ENCODE measurements around the gene INHBC.

DNA sequence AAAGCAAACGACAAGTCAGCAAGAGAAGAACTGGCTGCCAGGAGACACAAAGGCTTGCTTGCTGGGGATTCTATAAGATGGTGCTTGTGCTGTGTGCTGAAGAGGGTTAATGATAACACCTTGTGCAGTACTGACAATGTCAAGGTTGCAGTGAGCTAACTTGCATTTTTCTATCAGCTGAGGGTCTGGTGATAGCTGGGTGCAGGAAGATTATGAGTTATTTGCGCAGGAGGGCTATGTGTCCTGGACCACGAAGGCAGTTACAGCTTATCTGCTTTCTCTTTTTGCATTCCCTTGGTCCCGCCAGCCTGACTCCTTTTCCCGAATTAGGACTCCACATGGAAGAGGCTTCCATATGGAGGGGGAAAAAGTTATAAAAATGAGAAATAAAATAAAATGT is 46.2 kb upstream of the INHBC start:
- TF ChIP-seq, protein P1, sequence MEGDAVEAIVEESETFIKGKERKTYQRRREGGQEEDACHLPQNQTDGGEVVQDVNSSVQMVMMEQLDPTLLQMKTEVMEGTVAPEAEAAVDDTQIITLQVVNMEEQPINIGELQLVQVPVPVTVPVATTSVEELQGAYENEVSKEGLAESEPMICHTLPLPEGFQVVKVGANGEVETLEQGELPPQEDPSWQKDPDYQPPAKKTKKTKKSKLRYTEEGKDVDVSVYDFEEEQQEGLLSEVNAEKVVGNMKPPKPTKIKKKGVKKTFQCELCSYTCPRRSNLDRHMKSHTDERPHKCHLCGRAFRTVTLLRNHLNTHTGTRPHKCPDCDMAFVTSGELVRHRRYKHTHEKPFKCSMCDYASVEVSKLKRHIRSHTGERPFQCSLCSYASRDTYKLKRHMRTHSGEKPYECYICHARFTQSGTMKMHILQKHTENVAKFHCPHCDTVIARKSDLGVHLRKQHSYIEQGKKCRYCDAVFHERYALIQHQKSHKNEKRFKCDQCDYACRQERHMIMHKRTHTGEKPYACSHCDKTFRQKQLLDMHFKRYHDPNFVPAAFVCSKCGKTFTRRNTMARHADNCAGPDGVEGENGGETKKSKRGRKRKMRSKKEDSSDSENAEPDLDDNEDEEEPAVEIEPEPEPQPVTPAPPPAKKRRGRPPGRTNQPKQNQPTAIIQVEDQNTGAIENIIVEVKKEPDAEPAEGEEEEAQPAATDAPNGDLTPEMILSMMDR (IDR thresholded peaks at IDR 0.05), result no peak
- TF ChIP-seq TAF1 (IDR thresholded peaks at IDR 0.05; ENCODE audit: borderline replicate concordance, low read depth, low read length), result no peak
- TF ChIP-seq SIN3A (IDR thresholded peaks at IDR 0.05; ENCODE audit: borderline replicate concordance, low read depth, low read length), result no peak
- no peak for TF ChIP-seq TEAD4 (IDR thresholded peaks at IDR 0.05; ENCODE audit: borderline replicate concordance, insufficient read depth)
- TF ChIP-seq MEF2A (IDR thresholded peaks at IDR 0.05; ENCODE audit: borderline replicate concordance, low read depth), result no peak
- no peak for TF ChIP-seq RFX5 (IDR thresholded peaks at IDR 0.05; ENCODE audit: low read length)
